Chondrocyte (in vitro differentiated cells): Measurements from ENCODE around the gene FRRS1L. TPM values are rescaled to one million over a fixed set of nuclear protein-coding genes. Genes with fewer than 3 reads are reported as not detected.

Source experiments
- DNase-seq: peaks from one replicate; pipeline ENCODE4 v3.0.0; 2021; ENCODE audit warnings: mixed read lengths, low spot score
- H3K27ac Mint-ChIP-seq: one replicate; pipeline ENCODE4 v1.8.0; 2021; ENCODE audit warnings: mild to moderate bottlenecking, moderate library complexity, mixed read lengths; ENCODE audit not compliant: unreplicated experiment
- H3K27me3 Mint-ChIP-seq: 2 replicates; pipeline ENCODE4 v1.8.0; 2021; ENCODE audit warnings: low read depth, mixed read lengths
- H3K36me3 Mint-ChIP-seq: 2 replicates; pipeline ENCODE4 v1.8.0; 2021; ENCODE audit warnings: low read depth, mixed read lengths
- H3K4me1 Mint-ChIP-seq: 2 replicates; pipeline ENCODE4 v1.8.0; 2021; ENCODE audit warnings: low read depth, mild to moderate bottlenecking, mixed read lengths
- H3K4me3 Mint-ChIP-seq: one replicate; pipeline ENCODE4 v1.8.0; 2021; ENCODE audit warnings: mild to moderate bottlenecking, moderate library complexity, mixed read lengths; ENCODE audit not compliant: unreplicated experiment
- H3K9me3 Mint-ChIP-seq: 2 replicates; pipeline ENCODE4 v1.8.0; 2021; ENCODE audit warnings: low read depth, mixed read lengths
- total RNA-seq: library from RNA; stranded (reverse); gene quantifications from 3 replicates; pipeline ENCODE4 v1.2.1, GENCODE V29; 2021
- TF ChIP-seq, protein P1 (sequence below): fragments of 200-600 bp; sonication (generic); IDR thresholded peaks from 2 replicates; pipeline ENCODE4 v1.5.0; 2021; ENCODE audit warnings: antibody characterized with exemption, mild to moderate bottlenecking, moderate library complexity

FRRS1L gene
- total RNA-seq, 1 donor from 2014 or later: 5.3 TPM

DNA sequence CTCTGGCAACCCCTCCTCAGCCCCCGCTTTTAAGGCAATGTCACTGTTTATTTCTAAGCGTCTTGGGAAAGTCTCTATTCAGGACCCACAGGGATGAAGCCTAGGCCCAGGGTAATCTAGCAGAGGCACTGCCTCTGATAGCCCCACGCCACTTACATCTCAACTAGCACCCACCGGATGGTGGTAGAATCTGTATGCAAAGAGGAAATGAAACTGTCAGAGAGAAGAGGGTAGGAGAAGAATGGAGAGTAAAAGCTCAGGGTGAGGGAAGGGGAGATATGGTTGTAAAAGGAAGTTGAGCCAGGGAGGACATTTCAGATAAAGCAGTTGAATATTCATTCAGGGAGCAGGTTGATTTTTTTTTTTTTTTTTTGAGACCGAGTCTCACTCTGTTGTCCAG lies 3.0 kb downstream of the FRRS1L start:
- no peak for DNase-seq
- H3K9me3 Mint-ChIP-seq: peaks cover 5% of the 10 kb centered on the region
- no peak overlapping the region for H3K27ac Mint-ChIP-seq
- peaks cover 3% of the 10 kb centered on the region for H3K4me1 Mint-ChIP-seq
- H3K4me3 Mint-ChIP-seq: no peak overlapping the region
- TF ChIP-seq, protein P1, sequence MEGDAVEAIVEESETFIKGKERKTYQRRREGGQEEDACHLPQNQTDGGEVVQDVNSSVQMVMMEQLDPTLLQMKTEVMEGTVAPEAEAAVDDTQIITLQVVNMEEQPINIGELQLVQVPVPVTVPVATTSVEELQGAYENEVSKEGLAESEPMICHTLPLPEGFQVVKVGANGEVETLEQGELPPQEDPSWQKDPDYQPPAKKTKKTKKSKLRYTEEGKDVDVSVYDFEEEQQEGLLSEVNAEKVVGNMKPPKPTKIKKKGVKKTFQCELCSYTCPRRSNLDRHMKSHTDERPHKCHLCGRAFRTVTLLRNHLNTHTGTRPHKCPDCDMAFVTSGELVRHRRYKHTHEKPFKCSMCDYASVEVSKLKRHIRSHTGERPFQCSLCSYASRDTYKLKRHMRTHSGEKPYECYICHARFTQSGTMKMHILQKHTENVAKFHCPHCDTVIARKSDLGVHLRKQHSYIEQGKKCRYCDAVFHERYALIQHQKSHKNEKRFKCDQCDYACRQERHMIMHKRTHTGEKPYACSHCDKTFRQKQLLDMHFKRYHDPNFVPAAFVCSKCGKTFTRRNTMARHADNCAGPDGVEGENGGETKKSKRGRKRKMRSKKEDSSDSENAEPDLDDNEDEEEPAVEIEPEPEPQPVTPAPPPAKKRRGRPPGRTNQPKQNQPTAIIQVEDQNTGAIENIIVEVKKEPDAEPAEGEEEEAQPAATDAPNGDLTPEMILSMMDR: no peak
- peaks cover 1% of the 10 kb centered on the region for H3K36me3 Mint-ChIP-seq
- H3K27me3 Mint-ChIP-seq: peaks cover 5% of the 10 kb centered on the region

DNA sequence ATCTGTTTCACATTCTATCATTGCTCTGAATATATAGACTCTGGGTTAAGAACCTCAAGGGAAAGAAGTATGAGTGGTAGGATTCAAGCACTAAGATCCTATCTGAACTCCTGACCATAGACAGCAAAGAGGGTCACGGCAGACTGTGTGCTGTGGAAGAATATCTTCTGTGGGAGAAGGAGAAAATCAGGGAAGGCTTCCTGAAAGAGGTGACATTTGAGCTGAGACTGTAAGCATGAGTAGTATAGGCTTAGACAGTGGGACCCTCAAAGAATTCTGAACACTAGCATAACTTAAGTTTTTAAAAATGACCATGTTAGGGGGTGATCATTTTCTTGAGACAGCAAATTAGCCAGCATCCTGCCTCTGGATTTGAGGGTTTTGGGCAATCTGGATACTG lies 3.9 kb downstream of the FRRS1L start:
- peaks cover 1% of the 10 kb centered on the region for H3K36me3 Mint-ChIP-seq
- peaks cover 3% of the 10 kb centered on the region for H3K4me1 Mint-ChIP-seq
- no peak overlapping the region for H3K4me3 Mint-ChIP-seq
- peaks cover 5% of the 10 kb centered on the region for H3K27me3 Mint-ChIP-seq
- DNase-seq: no peak
- TF ChIP-seq, protein P1: no peak
- H3K27ac Mint-ChIP-seq: no peak overlapping the region
- H3K9me3 Mint-ChIP-seq: peaks cover 5% of the 10 kb centered on the region

DNA sequence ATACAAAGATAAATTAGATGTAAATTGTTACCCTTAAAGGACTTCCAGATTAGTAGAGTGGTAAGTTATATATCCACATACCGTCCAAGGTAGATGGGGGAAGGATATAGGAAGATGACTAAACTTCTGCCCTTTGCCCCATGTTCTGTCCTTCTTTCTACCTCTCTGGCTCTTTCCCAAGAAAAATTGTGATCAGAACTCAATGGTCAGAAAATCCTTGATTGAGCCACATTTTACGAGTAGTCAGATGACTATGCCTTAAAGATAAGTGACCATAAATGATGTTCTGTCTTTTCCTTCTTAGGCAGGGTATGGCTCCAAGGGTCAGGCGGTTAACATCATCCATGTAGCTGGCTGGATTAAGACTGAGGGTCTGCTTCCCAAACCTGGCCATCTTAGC lies 4.4 kb downstream of the FRRS1L start:
- H3K4me1 Mint-ChIP-seq: peaks cover 3% of the 10 kb centered on the region

DNA sequence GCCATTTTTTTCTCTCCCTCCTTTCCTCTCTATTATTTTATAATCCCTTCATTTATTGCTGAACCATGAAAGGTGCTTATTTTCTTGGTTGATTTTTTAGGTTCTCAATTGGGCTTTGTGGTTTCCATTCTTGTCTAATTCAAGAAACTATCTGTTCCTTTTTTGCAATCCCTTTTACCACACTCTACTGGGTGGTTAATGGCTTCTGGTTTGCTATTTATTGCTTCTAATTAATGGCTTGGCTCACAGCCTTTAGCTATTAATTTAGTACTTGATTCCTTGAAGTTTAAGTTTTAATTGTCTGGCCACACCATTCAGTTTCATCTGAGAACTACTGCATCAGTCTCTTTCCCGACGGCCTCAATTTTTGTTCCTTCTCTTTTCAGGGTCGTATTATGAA lies 5.6 kb downstream of the FRRS1L start:
- TF ChIP-seq, protein P1: no peak
- Mint-ChIP-seq H3K9me3 (peaks cover 5% of the 10 kb centered on the region), H3K27ac (no peak overlapping the region), H3K4me3 (no peak overlapping the region), H3K36me3 (peaks cover 1% of the 10 kb centered on the region), H3K27me3 (peaks cover 3% of the 10 kb centered on the region), H3K4me1 (no peaks in the 10 kb centered on the region)
- no peak for DNase-seq

More for the DNA sequence above, 4.4 kb downstream of the FRRS1L start:
- TF ChIP-seq, protein P1: no peak
- Mint-ChIP-seq H3K27ac (no peak overlapping the region), H3K4me3 (no peak overlapping the region), H3K27me3 (peaks cover 5% of the 10 kb centered on the region), H3K9me3 (peaks cover 5% of the 10 kb centered on the region), H3K36me3 (peaks cover 1% of the 10 kb centered on the region)
- no peak for DNase-seq

DNA sequence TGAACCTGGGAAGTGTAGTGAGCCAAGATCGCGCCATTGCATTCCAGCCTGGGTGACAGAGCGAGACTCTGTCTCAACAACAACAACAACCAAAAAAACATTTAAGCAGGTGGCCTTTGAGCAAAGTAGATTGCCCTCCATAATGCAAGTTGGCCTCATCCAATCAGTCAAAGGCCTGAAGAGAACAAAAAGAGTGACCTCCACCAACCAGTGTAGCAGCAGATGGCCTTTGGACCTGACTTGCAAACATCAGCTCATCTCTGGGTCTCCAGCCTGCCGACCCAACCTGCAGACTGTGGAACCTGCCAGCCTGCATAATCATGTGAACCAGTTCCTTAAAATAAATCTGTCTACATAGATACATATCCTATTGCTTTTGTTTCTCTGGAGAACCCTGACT lies 7.5 kb downstream of the FRRS1L start:
- TF ChIP-seq, protein P1: no peak
- Mint-ChIP-seq H3K4me1 (no peaks in the 10 kb centered on the region), H3K4me3 (no peak overlapping the region), H3K36me3 (peaks cover 1% of the 10 kb centered on the region), H3K27me3 (peaks cover 3% of the 10 kb centered on the region), H3K9me3 (no peaks in the 10 kb centered on the region), H3K27ac (no peak overlapping the region)
- no peak for DNase-seq
